ENCODE results near the gene SCAMP1. TPM values are rescaled to one million over a fixed set of nuclear protein-coding genes. Genes with fewer than 3 reads are reported as not detected.

SCAMP1 gene
- total and polyA plus RNA-seq, 2 of the 13 experiments (the other 11 are each of a cell fraction or from before 2014, with no cell fraction given) = 18.2 to 33.7 TPM

DNA sequence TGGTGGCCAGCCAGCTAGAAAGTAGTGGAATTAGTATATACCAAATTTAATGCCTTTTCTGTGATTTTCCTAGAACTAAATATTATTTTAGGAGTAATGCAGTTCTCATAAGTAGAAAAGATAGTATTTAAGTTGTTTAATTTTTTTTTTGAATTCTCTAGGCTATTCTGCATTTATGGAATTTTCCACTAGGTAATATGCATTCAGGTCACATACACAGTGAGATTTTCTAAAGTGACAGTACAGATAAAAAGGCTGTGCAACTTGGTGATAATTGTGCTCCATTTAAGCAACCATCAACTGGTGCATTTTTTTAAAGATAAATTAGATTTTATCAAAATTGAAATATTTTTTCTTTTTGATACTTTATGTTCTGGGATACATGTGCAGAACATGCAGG lies 111.5 kb downstream of the SCAMP1 start:
- Histone ChIP-seq H2AFZ (ENCODE audit: low read length) (no peak overlapping the region), H3K36me3 (replicated peaks in 1 of 2; ENCODE audit: control insufficient read depth in 1 of 2, insufficient read depth in 2 of 2, low read length in 2 of 2) (no peaks in the 10 kb centered on the region; a peak in 1 of 5 replicates), H3K27ac (ENCODE audit: extremely low read length, insufficient read depth, low read length) (no peak overlapping the region), H3K79me2 (ENCODE audit: insufficient read depth, low read length) (no peaks in the 10 kb centered on the region), H3K4me2 (ENCODE audit: low read depth, low read length) (no peak overlapping the region), H3K4me1 (ENCODE audit: insufficient read depth, low read length) (peaks cover 5% of the 10 kb centered on the region; the same call in 1 of the 2 replicates), H3K9me3 (ENCODE audit: low read length) (no peaks in the 10 kb centered on the region), H3K9ac (ENCODE audit: insufficient read depth, low read depth, low read length) (no peak overlapping the region), H3K27me3 (ENCODE audit: control insufficient read depth in 1 of 2, insufficient read depth in 2 of 2, low read length in 2 of 2) (no peaks in the 10 kb centered on the region), H4K20me1 (ENCODE audit: insufficient read depth, low read length) (no peaks in the 10 kb centered on the region), H3K4me3 (replicated peaks in 1 of 3; ENCODE audit: insufficient read depth in 1 of 3, low read depth in 2 of 3, low read length in 3 of 3) (no peak overlapping the region)
- POLR2A ChIA-PET = no interaction called here
- in situ Hi-C loops (cut with HindIII; ENCODE audit: extremely low pct_ligation_motif_present, low pct_unique_long_range_greater_than_20kb) (no loop called here), intact Hi-C loops (cut with micrococcal nuclease; ENCODE audit: unreplicated experiment) (loop anchor here (2.0 kb wide), 1 partner anchor 61 kb away; no protein-coding TSS in a partner anchor)
- FAIRE-seq (no peak), ATAC-seq (no peak), DNase-seq (ENCODE audit: low spot score) (no peak)
- CTCF ChIA-PET (ENCODE audit: low intra/inter-chr PET ratio, low total read pairs) = no interaction called here
- BruUV-seq (replicated peaks) = no TSS peak
- TF ChIP-seq, protein P1, sequence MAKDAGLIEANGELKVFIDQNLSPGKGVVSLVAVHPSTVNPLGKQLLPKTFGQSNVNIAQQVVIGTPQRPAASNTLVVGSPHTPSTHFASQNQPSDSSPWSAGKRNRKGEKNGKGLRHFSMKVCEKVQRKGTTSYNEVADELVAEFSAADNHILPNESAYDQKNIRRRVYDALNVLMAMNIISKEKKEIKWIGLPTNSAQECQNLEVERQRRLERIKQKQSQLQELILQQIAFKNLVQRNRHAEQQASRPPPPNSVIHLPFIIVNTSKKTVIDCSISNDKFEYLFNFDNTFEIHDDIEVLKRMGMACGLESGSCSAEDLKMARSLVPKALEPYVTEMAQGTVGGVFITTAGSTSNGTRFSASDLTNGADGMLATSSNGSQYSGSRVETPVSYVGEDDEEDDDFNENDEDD (CRISPR knock-in tag; IDR thresholded peaks at IDR 0.05; ENCODE audit: borderline replicate concordance) = no peak
- TF ChIP-seq, protein P2, sequence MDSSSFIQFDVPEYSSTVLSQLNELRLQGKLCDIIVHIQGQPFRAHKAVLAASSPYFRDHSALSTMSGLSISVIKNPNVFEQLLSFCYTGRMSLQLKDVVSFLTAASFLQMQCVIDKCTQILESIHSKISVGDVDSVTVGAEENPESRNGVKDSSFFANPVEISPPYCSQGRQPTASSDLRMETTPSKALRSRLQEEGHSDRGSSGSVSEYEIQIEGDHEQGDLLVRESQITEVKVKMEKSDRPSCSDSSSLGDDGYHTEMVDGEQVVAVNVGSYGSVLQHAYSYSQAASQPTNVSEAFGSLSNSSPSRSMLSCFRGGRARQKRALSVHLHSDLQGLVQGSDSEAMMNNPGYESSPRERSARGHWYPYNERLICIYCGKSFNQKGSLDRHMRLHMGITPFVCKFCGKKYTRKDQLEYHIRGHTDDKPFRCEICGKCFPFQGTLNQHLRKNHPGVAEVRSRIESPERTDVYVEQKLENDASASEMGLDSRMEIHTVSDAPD (CRISPR knock-in tag; IDR thresholded peaks at IDR 0.05) = no peak
- TF ChIP-seq TEAD3 (CRISPR knock-in tag; optimal IDR thresholded peaks at IDR 0.05; ENCODE audit: borderline replicate concordance) (no peak), SAP130 (CRISPR knock-in tag; IDR thresholded peaks at IDR 0.05; ENCODE audit: low read depth) (no peak), LCORL (IDR thresholded peaks at IDR 0.05) (no peak), LCORL (CRISPR knock-in tag; IDR thresholded peaks at IDR 0.05) (no peak), EEA1 (CRISPR knock-in tag; IDR thresholded peaks at IDR 0.05; ENCODE audit: borderline replicate concordance) (no peak), THYN1 (CRISPR knock-in tag; IDR thresholded peaks at IDR 0.05; ENCODE audit: borderline replicate concordance, low read depth) (no peak), MYNN (CRISPR knock-in tag; IDR thresholded peaks at IDR 0.05; ENCODE audit: low read depth) (no peak), ZNF317 (CRISPR knock-in tag; IDR thresholded peaks at IDR 0.05) (no peak)
- TF ChIP-seq, protein P3, sequence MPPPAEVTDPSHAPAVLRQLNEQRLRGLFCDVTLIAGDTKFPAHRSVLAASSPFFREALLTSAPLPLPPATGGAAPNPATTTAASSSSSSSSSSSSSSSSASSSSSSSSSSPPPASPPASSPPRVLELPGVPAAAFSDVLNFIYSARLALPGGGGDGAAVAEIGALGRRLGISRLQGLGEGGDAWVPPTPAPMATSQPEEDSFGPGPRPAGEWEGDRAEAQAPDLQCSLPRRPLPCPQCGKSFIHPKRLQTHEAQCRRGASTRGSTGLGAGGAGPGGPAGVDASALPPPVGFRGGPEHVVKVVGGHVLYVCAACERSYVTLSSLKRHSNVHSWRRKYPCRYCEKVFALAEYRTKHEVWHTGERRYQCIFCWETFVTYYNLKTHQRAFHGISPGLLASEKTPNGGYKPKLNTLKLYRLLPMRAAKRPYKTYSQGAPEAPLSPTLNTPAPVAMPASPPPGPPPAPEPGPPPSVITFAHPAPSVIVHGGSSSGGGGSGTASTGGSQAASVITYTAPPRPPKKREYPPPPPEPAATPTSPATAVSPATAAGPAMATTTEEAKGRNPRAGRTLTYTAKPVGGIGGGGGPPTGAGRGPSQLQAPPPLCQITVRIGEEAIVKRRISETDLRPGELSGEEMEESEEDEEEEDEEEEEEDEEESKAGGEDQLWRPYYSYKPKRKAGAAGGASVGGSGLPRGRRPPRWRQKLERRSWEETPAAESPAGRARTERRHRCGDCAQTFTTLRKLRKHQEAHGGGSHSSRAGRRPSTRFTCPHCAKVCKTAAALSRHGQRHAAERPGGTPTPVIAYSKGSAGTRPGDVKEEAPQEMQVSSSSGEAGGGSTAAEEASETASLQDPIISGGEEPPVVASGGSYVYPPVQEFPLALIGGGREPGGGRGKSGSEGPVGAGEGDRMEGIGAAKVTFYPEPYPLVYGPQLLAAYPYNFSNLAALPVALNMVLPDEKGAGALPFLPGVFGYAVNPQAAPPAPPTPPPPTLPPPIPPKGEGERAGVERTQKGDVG (CRISPR knock-in tag; IDR thresholded peaks at IDR 0.05; ENCODE audit: borderline replicate concordance) = no peak

All from HepG2 (cell line).